ENCODE results near the gene LMNTD2. TPM values are rescaled to one million over a fixed set of nuclear protein-coding genes. Genes with fewer than 3 reads are reported as not detected.

LMNTD2 gene
- total RNA-seq, 1 experiment from 2014 or later = 4.0 TPM

DNA sequence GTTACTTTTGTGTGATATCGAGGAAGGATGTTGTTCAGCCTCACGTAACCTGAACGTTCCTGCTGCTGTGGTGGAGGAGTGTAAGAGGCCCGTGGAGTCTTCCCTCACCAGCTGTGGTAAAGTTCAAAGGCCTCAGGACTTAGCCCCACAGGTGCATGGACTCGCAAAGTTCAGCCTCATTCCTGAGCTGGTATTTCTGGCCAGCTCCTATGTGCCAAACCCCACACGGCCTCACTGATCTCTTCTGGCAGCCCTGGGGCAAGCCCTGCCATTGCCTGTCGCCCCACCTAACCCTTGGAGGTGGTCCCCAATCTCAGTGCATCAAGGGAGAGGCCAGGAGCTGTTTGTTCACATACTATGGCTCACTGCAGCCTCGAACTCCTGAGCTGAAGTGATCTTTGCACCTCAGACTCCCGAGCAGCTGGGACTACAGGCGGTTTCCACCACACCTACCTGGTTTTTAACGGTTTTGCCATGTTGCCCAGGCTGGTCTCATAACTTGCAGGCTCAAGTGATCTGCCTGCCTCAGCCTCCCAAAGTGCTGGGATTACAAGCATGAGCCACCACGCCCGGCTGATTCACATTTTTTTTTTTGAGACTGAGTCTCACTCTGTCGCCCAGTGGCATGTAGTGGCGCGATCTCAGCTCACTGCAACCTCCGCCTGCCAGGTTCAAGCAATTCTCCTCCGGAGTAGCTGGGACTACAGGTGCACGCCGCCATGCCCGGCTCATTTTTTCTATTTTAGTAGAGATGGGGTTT is 17.9 kb upstream of the LMNTD2 start (continued):
- TF ChIP-seq, protein P1, sequence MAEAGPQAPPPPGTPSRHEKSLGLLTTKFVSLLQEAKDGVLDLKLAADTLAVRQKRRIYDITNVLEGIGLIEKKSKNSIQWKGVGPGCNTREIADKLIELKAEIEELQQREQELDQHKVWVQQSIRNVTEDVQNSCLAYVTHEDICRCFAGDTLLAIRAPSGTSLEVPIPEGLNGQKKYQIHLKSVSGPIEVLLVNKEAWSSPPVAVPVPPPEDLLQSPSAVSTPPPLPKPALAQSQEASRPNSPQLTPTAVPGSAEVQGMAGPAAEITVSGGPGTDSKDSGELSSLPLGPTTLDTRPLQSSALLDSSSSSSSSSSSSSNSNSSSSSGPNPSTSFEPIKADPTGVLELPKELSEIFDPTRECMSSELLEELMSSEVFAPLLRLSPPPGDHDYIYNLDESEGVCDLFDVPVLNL (CRISPR knock-in tag; IDR thresholded peaks at IDR 0.05; ENCODE audit: borderline replicate concordance, low read depth) = no peak
- TF ChIP-seq, protein P2, sequence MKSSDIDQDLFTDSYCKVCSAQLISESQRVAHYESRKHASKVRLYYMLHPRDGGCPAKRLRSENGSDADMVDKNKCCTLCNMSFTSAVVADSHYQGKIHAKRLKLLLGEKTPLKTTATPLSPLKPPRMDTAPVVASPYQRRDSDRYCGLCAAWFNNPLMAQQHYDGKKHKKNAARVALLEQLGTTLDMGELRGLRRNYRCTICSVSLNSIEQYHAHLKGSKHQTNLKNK (CRISPR knock-in tag; IDR thresholded peaks at IDR 0.05) = no peak
- TF ChIP-seq NFATC4 (CRISPR knock-in tag; IDR thresholded peaks at IDR 0.05) (no peak), TCF7 (CRISPR knock-in tag; IDR thresholded peaks at IDR 0.05; ENCODE audit: low read depth) (no peak), ZNF317 (CRISPR knock-in tag; IDR thresholded peaks at IDR 0.05; ENCODE audit: borderline replicate concordance, low read depth) (no peak), JUN (CRISPR knock-in tag; IDR thresholded peaks at IDR 0.05) (no peak), JAZF1 (CRISPR knock-in tag; IDR thresholded peaks at IDR 0.05) (no peak), SMAD4 (CRISPR knock-in tag; IDR thresholded peaks at IDR 0.05) (no peak)
- TF ChIP-seq, protein P3, sequence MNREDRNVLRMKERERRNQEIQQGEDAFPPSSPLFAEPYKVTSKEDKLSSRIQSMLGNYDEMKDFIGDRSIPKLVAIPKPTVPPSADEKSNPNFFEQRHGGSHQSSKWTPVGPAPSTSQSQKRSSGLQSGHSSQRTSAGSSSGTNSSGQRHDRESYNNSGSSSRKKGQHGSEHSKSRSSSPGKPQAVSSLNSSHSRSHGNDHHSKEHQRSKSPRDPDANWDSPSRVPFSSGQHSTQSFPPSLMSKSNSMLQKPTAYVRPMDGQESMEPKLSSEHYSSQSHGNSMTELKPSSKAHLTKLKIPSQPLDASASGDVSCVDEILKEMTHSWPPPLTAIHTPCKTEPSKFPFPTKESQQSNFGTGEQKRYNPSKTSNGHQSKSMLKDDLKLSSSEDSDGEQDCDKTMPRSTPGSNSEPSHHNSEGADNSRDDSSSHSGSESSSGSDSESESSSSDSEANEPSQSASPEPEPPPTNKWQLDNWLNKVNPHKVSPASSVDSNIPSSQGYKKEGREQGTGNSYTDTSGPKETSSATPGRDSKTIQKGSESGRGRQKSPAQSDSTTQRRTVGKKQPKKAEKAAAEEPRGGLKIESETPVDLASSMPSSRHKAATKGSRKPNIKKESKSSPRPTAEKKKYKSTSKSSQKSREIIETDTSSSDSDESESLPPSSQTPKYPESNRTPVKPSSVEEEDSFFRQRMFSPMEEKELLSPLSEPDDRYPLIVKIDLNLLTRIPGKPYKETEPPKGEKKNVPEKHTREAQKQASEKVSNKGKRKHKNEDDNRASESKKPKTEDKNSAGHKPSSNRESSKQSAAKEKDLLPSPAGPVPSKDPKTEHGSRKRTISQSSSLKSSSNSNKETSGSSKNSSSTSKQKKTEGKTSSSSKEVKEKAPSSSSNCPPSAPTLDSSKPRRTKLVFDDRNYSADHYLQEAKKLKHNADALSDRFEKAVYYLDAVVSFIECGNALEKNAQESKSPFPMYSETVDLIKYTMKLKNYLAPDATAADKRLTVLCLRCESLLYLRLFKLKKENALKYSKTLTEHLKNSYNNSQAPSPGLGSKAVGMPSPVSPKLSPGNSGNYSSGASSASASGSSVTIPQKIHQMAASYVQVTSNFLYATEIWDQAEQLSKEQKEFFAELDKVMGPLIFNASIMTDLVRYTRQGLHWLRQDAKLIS (CRISPR knock-in tag; IDR thresholded peaks at IDR 0.05; ENCODE audit: borderline replicate concordance) = no peak
- TF ChIP-seq, protein P4, sequence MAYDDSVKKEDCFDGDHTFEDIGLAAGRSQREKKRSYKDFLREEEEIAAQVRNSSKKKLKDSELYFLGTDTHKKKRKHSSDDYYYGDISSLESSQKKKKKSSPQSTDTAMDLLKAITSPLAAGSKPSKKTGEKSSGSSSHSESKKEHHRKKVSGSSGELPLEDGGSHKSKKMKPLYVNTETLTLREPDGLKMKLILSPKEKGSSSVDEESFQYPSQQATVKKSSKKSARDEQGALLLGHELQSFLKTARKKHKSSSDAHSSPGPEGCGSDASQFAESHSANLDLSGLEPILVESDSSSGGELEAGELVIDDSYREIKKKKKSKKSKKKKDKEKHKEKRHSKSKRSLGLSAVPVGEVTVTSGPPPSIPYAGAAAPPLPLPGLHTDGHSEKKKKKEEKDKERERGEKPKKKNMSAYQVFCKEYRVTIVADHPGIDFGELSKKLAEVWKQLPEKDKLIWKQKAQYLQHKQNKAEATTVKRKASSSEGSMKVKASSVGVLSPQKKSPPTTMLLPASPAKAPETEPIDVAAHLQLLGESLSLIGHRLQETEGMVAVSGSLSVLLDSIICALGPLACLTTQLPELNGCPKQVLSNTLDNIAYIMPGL (CRISPR knock-in tag; IDR thresholded peaks at IDR 0.05) = no peak
- TF ChIP-seq, protein P5, sequence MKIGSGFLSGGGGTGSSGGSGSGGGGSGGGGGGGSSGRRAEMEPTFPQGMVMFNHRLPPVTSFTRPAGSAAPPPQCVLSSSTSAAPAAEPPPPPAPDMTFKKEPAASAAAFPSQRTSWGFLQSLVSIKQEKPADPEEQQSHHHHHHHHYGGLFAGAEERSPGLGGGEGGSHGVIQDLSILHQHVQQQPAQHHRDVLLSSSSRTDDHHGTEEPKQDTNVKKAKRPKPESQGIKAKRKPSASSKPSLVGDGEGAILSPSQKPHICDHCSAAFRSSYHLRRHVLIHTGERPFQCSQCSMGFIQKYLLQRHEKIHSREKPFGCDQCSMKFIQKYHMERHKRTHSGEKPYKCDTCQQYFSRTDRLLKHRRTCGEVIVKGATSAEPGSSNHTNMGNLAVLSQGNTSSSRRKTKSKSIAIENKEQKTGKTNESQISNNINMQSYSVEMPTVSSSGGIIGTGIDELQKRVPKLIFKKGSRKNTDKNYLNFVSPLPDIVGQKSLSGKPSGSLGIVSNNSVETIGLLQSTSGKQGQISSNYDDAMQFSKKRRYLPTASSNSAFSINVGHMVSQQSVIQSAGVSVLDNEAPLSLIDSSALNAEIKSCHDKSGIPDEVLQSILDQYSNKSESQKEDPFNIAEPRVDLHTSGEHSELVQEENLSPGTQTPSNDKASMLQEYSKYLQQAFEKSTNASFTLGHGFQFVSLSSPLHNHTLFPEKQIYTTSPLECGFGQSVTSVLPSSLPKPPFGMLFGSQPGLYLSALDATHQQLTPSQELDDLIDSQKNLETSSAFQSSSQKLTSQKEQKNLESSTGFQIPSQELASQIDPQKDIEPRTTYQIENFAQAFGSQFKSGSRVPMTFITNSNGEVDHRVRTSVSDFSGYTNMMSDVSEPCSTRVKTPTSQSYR (CRISPR knock-in tag; IDR thresholded peaks at IDR 0.05) = no peak

DNA sequence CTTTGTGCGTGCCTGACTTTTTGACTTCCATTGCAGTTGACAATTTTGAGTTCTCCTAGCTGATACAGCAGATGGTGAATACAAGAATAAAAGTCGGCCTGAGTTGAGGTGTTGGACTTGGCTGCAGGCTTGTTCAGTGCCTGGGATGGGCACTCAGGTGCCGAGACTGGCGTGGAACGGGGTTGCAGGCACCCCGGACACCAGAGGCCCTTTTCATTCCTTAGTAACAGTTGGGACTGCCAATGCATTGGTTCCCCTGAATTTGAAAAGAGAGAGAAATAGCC is 17.0 kb upstream of the LMNTD2 start:
- Mint-ChIP-seq H3K27me3 (ENCODE audit: low read depth) (peaks cover 22% of the 10 kb centered on the region), H3K27ac (peak overlapping the region; percentile 95), H3K9me3 (no peaks in the 10 kb centered on the region), H3K4me1 (peaks cover 31% of the 10 kb centered on the region), H3K4me3 (peak overlapping the region; percentile 90), H3K36me3 (peaks cover 13% of the 10 kb centered on the region)
- DNase-seq (ENCODE audit: low spot score) (no peak), ATAC-seq (no peak)
- ChIA-PET CTCF (interaction anchor here (1.1 kb wide), 1 partner anchor 12 kb away, joined by 3 read pairs; no protein-coding TSS in a partner anchor), POLR2A (no interaction called here)
- TF ChIP-seq, protein P6, sequence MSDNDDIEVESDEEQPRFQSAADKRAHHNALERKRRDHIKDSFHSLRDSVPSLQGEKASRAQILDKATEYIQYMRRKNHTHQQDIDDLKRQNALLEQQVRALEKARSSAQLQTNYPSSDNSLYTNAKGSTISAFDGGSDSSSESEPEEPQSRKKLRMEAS (CRISPR knock-in tag; IDR thresholded peaks at IDR 0.05) = no peak
- TF ChIP-seq RORB (CRISPR knock-in tag; IDR thresholded peaks at IDR 0.05) = no peak
- no peak for TF ChIP-seq FOXP1 (CRISPR knock-in tag; IDR thresholded peaks at IDR 0.05; ENCODE audit: borderline replicate concordance)
- no peak for TF ChIP-seq OVOL2 (CRISPR knock-in tag; IDR thresholded peaks at IDR 0.05; ENCODE audit: borderline replicate concordance)
- no peak for TF ChIP-seq ESRRA (CRISPR knock-in tag; IDR thresholded peaks at IDR 0.05; ENCODE audit: borderline replicate concordance)
- TF ChIP-seq, protein P1 (CRISPR knock-in tag; IDR thresholded peaks at IDR 0.05; ENCODE audit: borderline replicate concordance, low read depth) = no peak
- no peak for TF ChIP-seq CREM (CRISPR knock-in tag; IDR thresholded peaks at IDR 0.05)
- TF ChIP-seq NR3C1 (CRISPR knock-in tag; conservative IDR thresholded peaks at IDR 0.05; ENCODE audit: low read depth) = no peak
- no peak for TF ChIP-seq ZNF671 (CRISPR knock-in tag; IDR thresholded peaks at IDR 0.05)
- TF ChIP-seq ZNF263 (CRISPR knock-in tag; IDR thresholded peaks at IDR 0.05; ENCODE audit: low read depth) = no peak
- no peak for TF ChIP-seq SMAD4 (CRISPR knock-in tag; IDR thresholded peaks at IDR 0.05)
- TF ChIP-seq TEAD4 (CRISPR knock-in tag; IDR thresholded peaks at IDR 0.05) = no peak

Measured in WTC11 (cell line).